ENCODE data around the gene MRPL34.

- TF ChIP-seq CTCF (IDR thresholded peaks at IDR 0.05; ENCODE audit: low read depth, low read length, missing input control) (no peak), RAD21 (IDR thresholded peaks at IDR 0.05) (no peak), YY1 (IDR thresholded peaks at IDR 0.05) (no peak), HNF4G (IDR thresholded peaks at IDR 0.05) (no peak), EGR1 (IDR thresholded peaks at IDR 0.05; ENCODE audit: low read depth in 2 of 2) (no peak), JUND (IDR thresholded peaks at IDR 0.05) (no peak)
- TF ChIP-seq, protein P1, sequence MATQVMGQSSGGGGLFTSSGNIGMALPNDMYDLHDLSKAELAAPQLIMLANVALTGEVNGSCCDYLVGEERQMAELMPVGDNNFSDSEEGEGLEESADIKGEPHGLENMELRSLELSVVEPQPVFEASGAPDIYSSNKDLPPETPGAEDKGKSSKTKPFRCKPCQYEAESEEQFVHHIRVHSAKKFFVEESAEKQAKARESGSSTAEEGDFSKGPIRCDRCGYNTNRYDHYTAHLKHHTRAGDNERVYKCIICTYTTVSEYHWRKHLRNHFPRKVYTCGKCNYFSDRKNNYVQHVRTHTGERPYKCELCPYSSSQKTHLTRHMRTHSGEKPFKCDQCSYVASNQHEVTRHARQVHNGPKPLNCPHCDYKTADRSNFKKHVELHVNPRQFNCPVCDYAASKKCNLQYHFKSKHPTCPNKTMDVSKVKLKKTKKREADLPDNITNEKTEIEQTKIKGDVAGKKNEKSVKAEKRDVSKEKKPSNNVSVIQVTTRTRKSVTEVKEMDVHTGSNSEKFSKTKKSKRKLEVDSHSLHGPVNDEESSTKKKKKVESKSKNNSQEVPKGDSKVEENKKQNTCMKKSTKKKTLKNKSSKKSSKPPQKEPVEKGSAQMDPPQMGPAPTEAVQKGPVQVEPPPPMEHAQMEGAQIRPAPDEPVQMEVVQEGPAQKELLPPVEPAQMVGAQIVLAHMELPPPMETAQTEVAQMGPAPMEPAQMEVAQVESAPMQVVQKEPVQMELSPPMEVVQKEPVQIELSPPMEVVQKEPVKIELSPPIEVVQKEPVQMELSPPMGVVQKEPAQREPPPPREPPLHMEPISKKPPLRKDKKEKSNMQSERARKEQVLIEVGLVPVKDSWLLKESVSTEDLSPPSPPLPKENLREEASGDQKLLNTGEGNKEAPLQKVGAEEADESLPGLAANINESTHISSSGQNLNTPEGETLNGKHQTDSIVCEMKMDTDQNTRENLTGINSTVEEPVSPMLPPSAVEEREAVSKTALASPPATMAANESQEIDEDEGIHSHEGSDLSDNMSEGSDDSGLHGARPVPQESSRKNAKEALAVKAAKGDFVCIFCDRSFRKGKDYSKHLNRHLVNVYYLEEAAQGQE (IDR thresholded peaks at IDR 0.05): no peak
- TF ChIP-seq, protein P2, sequence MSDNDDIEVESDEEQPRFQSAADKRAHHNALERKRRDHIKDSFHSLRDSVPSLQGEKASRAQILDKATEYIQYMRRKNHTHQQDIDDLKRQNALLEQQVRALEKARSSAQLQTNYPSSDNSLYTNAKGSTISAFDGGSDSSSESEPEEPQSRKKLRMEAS (IDR thresholded peaks at IDR 0.05): no peak
Observed at GRCh38 chr19:17341845-17342244, 36.2 kb downstream of the MRPL34 start.
